ENCODE data around the gene CHRNA9.

CHRNA9 gene

GRCh38 chr4:40350627-40351227 lies 15.6 kb downstream of the CHRNA9 start:
- TF ChIP-seq EGR1 (IDR thresholded peaks at IDR 0.05) (no peak), FOXM1 (IDR thresholded peaks at IDR 0.05; ENCODE audit: borderline replicate concordance, low read depth) (no peak), YY1 (IDR thresholded peaks at IDR 0.05; ENCODE audit: low read depth) (no peak), ZBTB7A (IDR thresholded peaks at IDR 0.05; ENCODE audit: low read depth) (no peak)

- TF ChIP-seq TCF12 (IDR thresholded peaks at IDR 0.05; ENCODE audit: low read depth) (no peak), EP300 (IDR thresholded peaks at IDR 0.05; ENCODE audit: borderline replicate concordance) (no peak), REST (IDR thresholded peaks at IDR 0.05; ENCODE audit: low read depth) (no peak), RAD21 (IDR thresholded peaks at IDR 0.05; ENCODE audit: low read depth) (no peak), YY1 (IDR thresholded peaks at IDR 0.05; ENCODE audit: low read depth) (no peak), FOXM1 (IDR thresholded peaks at IDR 0.05; ENCODE audit: borderline replicate concordance, low read depth) (no peak), CREB1 (IDR thresholded peaks at IDR 0.05; ENCODE audit: low read depth) (no peak), MAX (IDR thresholded peaks at IDR 0.05) (no peak), NFIC (IDR thresholded peaks at IDR 0.05) (no peak), CEBPB (IDR thresholded peaks at IDR 0.05) (no peak), TEAD4 (IDR thresholded peaks at IDR 0.05) (no peak), ZBTB7A (IDR thresholded peaks at IDR 0.05; ENCODE audit: low read depth) (no peak), USF1 (IDR thresholded peaks at IDR 0.05) (no peak), TAF1 (IDR thresholded peaks at IDR 0.05; ENCODE audit: low read depth) (no peak), EGR1 (IDR thresholded peaks at IDR 0.05) (no peak)
These were observed 19.0 kb downstream of the CHRNA9 start for GRCh38 chr4:40354158-40354557.

GRCh38 chr4:40355131-40355530 lies 20.0 kb downstream of the CHRNA9 start:
- TF ChIP-seq EP300 (IDR thresholded peaks at IDR 0.05; ENCODE audit: borderline replicate concordance), result no peak
- TF ChIP-seq MAX (IDR thresholded peaks at IDR 0.05), result no peak
- no peak for TF ChIP-seq EGR1 (IDR thresholded peaks at IDR 0.05)
- no peak for TF ChIP-seq RAD21 (IDR thresholded peaks at IDR 0.05; ENCODE audit: low read depth)
- TF ChIP-seq TEAD4 (IDR thresholded peaks at IDR 0.05), result no peak
- TF ChIP-seq ZBTB7A (IDR thresholded peaks at IDR 0.05; ENCODE audit: low read depth), result no peak

GRCh38 chr4:40357738-40358137 lies 22.6 kb downstream of the CHRNA9 start:
- TF ChIP-seq NFIC (IDR thresholded peaks at IDR 0.05) (no peak), CEBPB (IDR thresholded peaks at IDR 0.05) (no peak), USF1 (IDR thresholded peaks at IDR 0.05) (no peak), FOXM1 (IDR thresholded peaks at IDR 0.05; ENCODE audit: borderline replicate concordance, low read depth) (no peak)

- TF ChIP-seq EGR1 (IDR thresholded peaks at IDR 0.05), result no peak
- TF ChIP-seq REST (IDR thresholded peaks at IDR 0.05; ENCODE audit: low read depth), result no peak
- TF ChIP-seq FOXM1 (IDR thresholded peaks at IDR 0.05; ENCODE audit: borderline replicate concordance, low read depth), result no peak
- no peak for TF ChIP-seq YY1 (IDR thresholded peaks at IDR 0.05; ENCODE audit: low read depth)
- no peak for TF ChIP-seq RAD21 (IDR thresholded peaks at IDR 0.05; ENCODE audit: low read depth)
- no peak for TF ChIP-seq CEBPB (IDR thresholded peaks at IDR 0.05)
- TF ChIP-seq TAF1 (IDR thresholded peaks at IDR 0.05; ENCODE audit: low read depth), result no peak
- TF ChIP-seq NFIC (IDR thresholded peaks at IDR 0.05), result no peak
- TF ChIP-seq ZBTB7A (IDR thresholded peaks at IDR 0.05; ENCODE audit: low read depth), result no peak
- TF ChIP-seq CREB1 (IDR thresholded peaks at IDR 0.05; ENCODE audit: low read depth), result no peak
- no peak for TF ChIP-seq TEAD4 (IDR thresholded peaks at IDR 0.05)
- TF ChIP-seq USF1 (IDR thresholded peaks at IDR 0.05), result no peak
- TF ChIP-seq EP300 (IDR thresholded peaks at IDR 0.05; ENCODE audit: borderline replicate concordance), result no peak
- no peak for TF ChIP-seq MAX (IDR thresholded peaks at IDR 0.05)
- no peak for TF ChIP-seq TCF12 (IDR thresholded peaks at IDR 0.05; ENCODE audit: low read depth)
These were observed 26.2 kb downstream of the CHRNA9 start for GRCh38 chr4:40361338-40361737.

All from Ishikawa (cell line).